WERI-Rb-1 (cell line): ENCODE results near the gene ANKMY2.
"Not testable (repeated sequence)": the region's sequence is repeated elsewhere in the genome, so short reads cannot be mapped to it uniquely, and the experiment has no call there.

Source experiments
- DNase-seq: peaks from one replicate; pipeline ENCODE4 v3.0.0-alpha.2; 2020
- H3K27ac ChIP-seq: fragments of 250-450 bp; sonication (Bioruptor Pico); 2 replicates; pipeline ENCODE4 v1.5.1; 2020; ENCODE audit warnings: mild to moderate bottlenecking, moderate library complexity
- H3K27me3 ChIP-seq: fragments of 250-450 bp; sonication (Bioruptor Pico); 2 replicates; pipeline ENCODE4 v1.5.1; 2021; ENCODE audit warnings: mild to moderate bottlenecking, low read depth, moderate library complexity; ENCODE audit not compliant: insufficient read depth, severe bottlenecking
- H3K36me3 ChIP-seq: fragments of 250-450 bp; sonication (Bioruptor Pico); 2 replicates; pipeline ENCODE4 v1.5.1; 2020; ENCODE audit warnings: mild to moderate bottlenecking, moderate library complexity
- H3K4me3 ChIP-seq: 2 replicates; pipeline ENCODE4 v1.5.1; 2011; ENCODE audit warnings: low read depth, mild to moderate bottlenecking, control low read depth, low read length
- H3K9me3 ChIP-seq: fragments of 250-450 bp; sonication (Bioruptor Pico); 2 replicates; pipeline ENCODE4 v1.5.1; 2021; ENCODE audit warnings: mild to moderate bottlenecking, moderate library complexity; ENCODE audit not compliant: severe bottlenecking
- CTCF ChIP-seq: IDR thresholded peaks from 2 replicates; pipeline ENCODE4 v1.5.1; 2011; ENCODE audit warnings: low read depth, mild to moderate bottlenecking, control low read depth, inconsistent platforms, low read length

The ANKMY2 gene

GRCh38 chr7:16606704-16607103 is 38.9 kb downstream of the ANKMY2 start:
- Histone ChIP-seq H3K27ac (no peak overlapping the region), H3K9me3 (no peaks in the 10 kb centered on the region), H3K27me3 (no peaks in the 10 kb centered on the region), H3K36me3 (peaks cover 21% of the 10 kb centered on the region), H3K4me3 (no peak overlapping the region)
- no peak for DNase-seq
- TF ChIP-seq CTCF: no peak

GRCh38 chr7:16604054-16604453 is 41.5 kb downstream of the ANKMY2 start:
- no peak overlapping the region for H3K27ac ChIP-seq
- no peak overlapping the region for H3K4me3 ChIP-seq
- H3K27me3 ChIP-seq: no peaks in the 10 kb centered on the region
- TF ChIP-seq CTCF: no peak
- H3K36me3 ChIP-seq: peaks cover 30% of the 10 kb centered on the region
- no peak for DNase-seq
- no peaks in the 10 kb centered on the region for H3K9me3 ChIP-seq

GRCh38 chr7:16603633-16604032 is 41.9 kb downstream of the ANKMY2 start:
- DNase-seq: no peak
- Histone ChIP-seq H3K27me3 (no peaks in the 10 kb centered on the region), H3K4me3 (no peak overlapping the region), H3K36me3 (peaks cover 26% of the 10 kb centered on the region), H3K9me3 (no peaks in the 10 kb centered on the region), H3K27ac (no peak overlapping the region)
- TF ChIP-seq CTCF: no peak

- Histone ChIP-seq H3K9me3 (no peaks in the 10 kb centered on the region), H3K27me3 (no peaks in the 10 kb centered on the region), H3K4me3 (no peak overlapping the region), H3K36me3 (peaks cover 21% of the 10 kb centered on the region), H3K27ac (no peak overlapping the region)
- DNase-seq: no peak
- no peak for TF ChIP-seq CTCF
Observed at GRCh38 chr7:16599860-16600259, 45.7 kb downstream of the ANKMY2 start.

- H3K27me3 ChIP-seq: no peaks in the 10 kb centered on the region
- H3K4me3 ChIP-seq: no peak overlapping the region
- H3K27ac ChIP-seq: no peak overlapping the region
- peaks cover 9% of the 10 kb centered on the region for H3K36me3 ChIP-seq
- TF ChIP-seq CTCF: no peak
- DNase-seq: no peak
- H3K9me3 ChIP-seq: no peaks in the 10 kb centered on the region
Observed at GRCh38 chr7:16598015-16598414, 47.5 kb downstream of the ANKMY2 start.

GRCh38 chr7:16595596-16595995 is 50.0 kb downstream of the ANKMY2 start:
- H3K4me3 ChIP-seq, H3K27me3 ChIP-seq, H3K36me3 ChIP-seq, DNase-seq, H3K9me3 ChIP-seq, H3K27ac ChIP-seq: not testable (repeated sequence)
